Esophagus muscularis mucosa (tissue), 4 donors: ENCODE results near the gene TMEM198. TPM values are rescaled to one million over a fixed set of nuclear protein-coding genes. Genes with fewer than 3 reads are reported as not detected.

Experiments used
- DNase-seq: peaks from one replicate; pipeline ENCODE4 v3.0.0-alpha.2; 2017; ENCODE audit errors: extremely low spot score
- H3K27ac ChIP-seq, 4 donors: fragments of 200-600 bp; sonication (generic); replicated peaks in 1 of 4; 1 replicate in 3 of 4; 2 replicates in 1 of 4; pipeline ENCODE4 v1.5.1; 2016 to 2019; ENCODE audit warnings: mild to moderate bottlenecking in 1 of 4
- H3K27me3 ChIP-seq, 4 donors: fragments of 200-600 bp; sonication (generic); one replicate each; pipeline versions ENCODE4 v1.5.1 to v1.6.0; 2016 to 2019
- H3K36me3 ChIP-seq, 4 donors: fragments of 200-600 bp; sonication (generic); one replicate each; pipeline ENCODE4 v1.5.1; 2016 to 2019
- H3K4me1 ChIP-seq, 4 donors: fragments of 200-600 bp; sonication (generic); one replicate each; pipeline ENCODE4 v1.5.1; 2016 to 2019
- H3K4me3 ChIP-seq, 4 donors: fragments of 200-600 bp; sonication (generic); 1 replicate in 2 of 4; 2 replicates in 2 of 4; pipeline ENCODE4 v1.5.1; 2016 to 2019; ENCODE audit warnings: mild to moderate bottlenecking in 4 of 4, moderate library complexity in 1 of 4
- H3K9me3 ChIP-seq, 4 donors: fragments of 200-600 bp; sonication (generic); 1 replicate in 3 of 4; 2 replicates in 1 of 4; pipeline ENCODE4 v1.5.1; 2016 to 2019
- EP300 ChIP-seq: sonication (generic); formaldehyde crosslinking; IDR thresholded peaks from one replicate; pipeline ENCODE4 v1.6.1; 2017; ENCODE audit warnings: antibody characterized with exemption
- POLR2A ChIP-seq: fragments of 450-650 bp; IDR thresholded peaks from one replicate; pipeline ENCODE4 v1.6.1; 2017; ENCODE audit warnings: antibody characterized with exemption, moderate library complexity, mild to moderate bottlenecking, low read depth
- POLR2AphosphoS5 ChIP-seq, 2 donors: sonication (generic); formaldehyde crosslinking; IDR thresholded peaks; one replicate each; pipeline ENCODE4 v1.6.1; 2017; ENCODE audit warnings: antibody characterized with exemption in 2 of 2
- WGBS: methylation state at CpG from one replicate; pipeline ENCODE4 v1.1.5; 2018; 5-methylcytosine and 5-hydroxymethylcytosine counted together
- intact Hi-C: fragments of 100-400 bp; cut with DNase I; formaldehyde crosslinking; loops from one replicate; pipeline ENCODE4 v1.15.1; 2023
- total RNA-seq, 4 donors: library from RNA; depleted of rRNA; stranded (reverse); fragments of >200 nt; gene quantifications; one replicate each; pipeline versions ENCODE4 v1.1.0 to v1.2.1, GENCODE V29; 2016
- TF ChIP-seq, protein P1 (sequence below), 3 experiments: fragments of 200-600 bp in 2 of 3; fragments of 450-650 bp in 1 of 3; sonication (generic) in 2 of 3; IDR thresholded peaks; one replicate each; pipeline ENCODE4 v1.5.1; 2017 to 2019; ENCODE audit warnings: antibody characterized with exemption in 3 of 3, mild to moderate bottlenecking in 2 of 3, moderate library complexity in 1 of 3

The TMEM198 gene
- total RNA-seq, 4 donors from 2014 or later, result 3.7 to 4.7 (median 4.2) TPM

DNA sequence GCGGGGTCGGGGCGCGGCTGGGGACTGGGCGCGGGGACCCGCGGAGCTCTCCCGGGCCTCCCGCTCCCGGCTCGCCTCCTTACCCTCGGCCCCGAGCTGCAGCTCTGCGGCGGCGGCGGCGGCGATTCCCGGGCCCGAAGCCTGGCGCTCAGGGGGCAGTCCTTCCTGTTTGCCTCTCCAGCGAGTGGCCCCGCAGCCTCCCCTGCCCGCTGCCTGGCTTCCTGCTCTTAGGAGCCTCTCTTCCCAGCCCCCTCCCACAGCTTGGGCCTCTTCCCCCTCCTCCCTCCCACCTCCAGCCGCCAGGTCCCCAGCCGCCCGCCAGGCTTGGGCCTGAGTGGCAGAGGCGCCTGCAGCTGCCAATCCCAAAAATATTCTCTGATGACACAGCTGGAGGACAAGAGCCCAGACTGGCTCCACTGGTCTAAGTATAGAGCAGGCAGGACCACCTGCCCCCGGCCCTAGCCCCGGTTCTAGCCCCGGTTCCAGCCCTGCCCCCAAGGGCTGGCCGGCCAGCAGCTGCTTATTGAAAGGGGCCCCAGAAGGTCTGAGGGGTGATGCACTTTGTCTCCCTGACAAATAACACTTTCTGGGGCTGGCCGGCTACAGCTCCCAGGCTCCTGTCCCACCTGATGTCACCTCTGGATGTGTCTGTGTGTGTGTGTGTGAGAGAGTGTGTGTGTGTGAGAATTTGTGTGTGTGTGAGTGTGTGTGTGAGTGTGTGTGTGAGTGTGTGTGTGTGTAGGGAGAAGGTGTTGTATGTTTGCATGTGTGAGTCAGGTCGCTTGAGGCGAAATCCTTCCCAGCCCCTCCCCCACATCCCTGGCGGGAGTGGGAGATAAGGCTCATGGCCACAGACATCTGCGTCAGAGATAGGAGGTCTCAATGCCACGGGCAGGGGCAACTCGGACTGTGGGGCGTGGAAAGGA is 27.7 kb downstream of the TMEM198 start, which contains the start of gene OBSL1:
TSS of gene OBSL1 (minus strand) at position 229 of the 926 bp plus-strand sequence. CDS start 307 bp downstream, outside the sequence.
- peak within 1 kb of the TSS; percentile 73 to 87 (median 82) for H3K4me3 ChIP-seq
- H3K27ac ChIP-seq, result peak within 1 kb of the TSS; percentile 86 to 91 (median 90)
- H3K9me3 ChIP-seq, result no peaks in the 10 kb centered on the region
- DNase-seq, result no peak
- TF ChIP-seq, protein P1, sequence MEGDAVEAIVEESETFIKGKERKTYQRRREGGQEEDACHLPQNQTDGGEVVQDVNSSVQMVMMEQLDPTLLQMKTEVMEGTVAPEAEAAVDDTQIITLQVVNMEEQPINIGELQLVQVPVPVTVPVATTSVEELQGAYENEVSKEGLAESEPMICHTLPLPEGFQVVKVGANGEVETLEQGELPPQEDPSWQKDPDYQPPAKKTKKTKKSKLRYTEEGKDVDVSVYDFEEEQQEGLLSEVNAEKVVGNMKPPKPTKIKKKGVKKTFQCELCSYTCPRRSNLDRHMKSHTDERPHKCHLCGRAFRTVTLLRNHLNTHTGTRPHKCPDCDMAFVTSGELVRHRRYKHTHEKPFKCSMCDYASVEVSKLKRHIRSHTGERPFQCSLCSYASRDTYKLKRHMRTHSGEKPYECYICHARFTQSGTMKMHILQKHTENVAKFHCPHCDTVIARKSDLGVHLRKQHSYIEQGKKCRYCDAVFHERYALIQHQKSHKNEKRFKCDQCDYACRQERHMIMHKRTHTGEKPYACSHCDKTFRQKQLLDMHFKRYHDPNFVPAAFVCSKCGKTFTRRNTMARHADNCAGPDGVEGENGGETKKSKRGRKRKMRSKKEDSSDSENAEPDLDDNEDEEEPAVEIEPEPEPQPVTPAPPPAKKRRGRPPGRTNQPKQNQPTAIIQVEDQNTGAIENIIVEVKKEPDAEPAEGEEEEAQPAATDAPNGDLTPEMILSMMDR (IDR thresholded peaks at IDR 0.05), result no peak
- TF ChIP-seq POLR2A (no peak), EP300 (no peak), POLR2AphosphoS5 (IDR thresholded peaks at IDR 0.05) (no peak)
- H3K4me1 ChIP-seq, result peaks cover 15 to 20% (median 16%) of the 10 kb centered on the region in 4 donors
- intact Hi-C loops, result loop anchor here (2.0 kb wide), 1 partner anchor 25 kb away; the partner anchor contains the start of gene STK11IP
- 14% methylated on average over 26 of the region's 42 CpGs for WGBS
- peaks cover 0 to 20% (median 0%) of the 10 kb centered on the region in 4 donors for H3K27me3 ChIP-seq
- H3K36me3 ChIP-seq, result peaks cover 0 to 16% (median 10%) of the 10 kb centered on the region in 4 donors

DNA sequence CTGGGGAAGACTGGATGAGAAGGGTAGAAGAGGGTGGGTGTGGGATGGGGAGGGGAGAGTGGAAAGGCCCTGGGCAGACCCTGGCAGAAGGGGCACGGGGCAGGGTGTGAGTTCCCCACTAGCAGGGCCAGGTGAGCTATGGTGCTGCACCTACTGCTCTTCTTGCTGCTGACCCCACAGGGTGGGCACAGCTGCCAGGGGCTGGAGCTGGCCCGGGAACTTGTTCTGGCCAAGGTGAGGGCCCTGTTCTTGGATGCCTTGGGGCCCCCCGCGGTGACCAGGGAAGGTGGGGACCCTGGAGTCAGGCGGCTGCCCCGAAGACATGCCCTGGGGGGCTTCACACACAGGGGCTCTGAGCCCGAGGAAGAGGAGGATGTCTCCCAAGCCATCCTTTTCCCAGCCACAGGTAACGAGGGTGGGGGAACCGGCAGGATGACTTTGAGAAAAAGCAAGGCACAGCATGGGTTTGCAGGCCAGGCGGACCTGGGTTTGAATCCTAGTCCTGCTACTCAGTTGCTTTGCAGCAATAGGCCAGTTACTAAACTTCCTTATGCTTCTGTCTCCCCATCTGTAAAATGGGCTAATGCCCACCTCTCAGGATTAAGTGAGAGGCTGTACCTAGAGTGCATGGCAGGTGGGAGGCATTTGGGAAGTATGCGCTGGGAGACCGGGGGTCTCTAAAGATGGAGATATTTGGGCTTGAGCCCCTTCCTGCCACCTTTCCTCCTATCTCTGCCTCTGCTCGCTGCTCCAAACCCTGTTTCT is 28.6 kb downstream of the TMEM198 start, which contains the start of gene INHA:
TSS of gene INHA (plus strand) at position 74 of the 765 bp plus-strand sequence. CDS start at position 139, 65 bp downstream.
- WGBS, result 86% methylated on average over 13 of the region's 13 CpGs
- Histone ChIP-seq H3K36me3 (peaks cover 0 to 7% (median 3%) of the 10 kb centered on the region in 4 donors), H3K27me3 (peaks cover 0 to 28% (median 0%) of the 10 kb centered on the region in 4 donors), H3K9me3 (no peaks in the 10 kb centered on the region), H3K4me1 (peaks cover 15 to 20% (median 16%) of the 10 kb centered on the region in 4 donors), H3K27ac (peak within 1 kb of the TSS; percentile 86 to 91 (median 90)), H3K4me3 (peak within 1 kb of the TSS; percentile 73 to 87 (median 82))
- no peak for TF ChIP-seq EP300
- TF ChIP-seq POLR2A, result no peak
- TF ChIP-seq, protein P1 (IDR thresholded peaks at IDR 0.05), result no peak
- TF ChIP-seq POLR2AphosphoS5 (IDR thresholded peaks at IDR 0.05), result no peak
- no peak for DNase-seq
- intact Hi-C loops, result no loop called here

DNA sequence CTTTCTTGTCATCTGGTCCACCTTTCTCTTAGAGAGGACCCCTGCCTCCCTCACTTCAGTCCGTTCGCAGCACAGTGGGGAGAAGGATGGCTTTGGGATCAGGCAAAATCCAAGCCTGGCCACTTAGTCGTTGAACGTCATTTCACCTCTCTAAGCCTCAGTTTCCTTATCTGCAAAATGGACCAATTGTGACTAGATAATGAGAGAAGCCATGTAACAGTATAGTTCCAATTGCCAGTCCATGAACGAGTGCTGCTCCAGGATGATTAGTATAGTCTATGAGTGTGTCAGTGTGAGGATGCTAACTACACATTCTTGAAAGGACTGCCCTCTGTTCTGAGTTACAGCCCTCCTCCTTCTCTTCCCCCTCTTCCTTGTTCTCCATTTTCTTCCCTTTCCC is 29.3 kb downstream of the TMEM198 start:
- H3K4me3 ChIP-seq, result no peak overlapping the region
- no peak for DNase-seq
- intact Hi-C loops, result no loop called here
- H3K9me3 ChIP-seq, result no peaks in the 10 kb centered on the region
- H3K4me1 ChIP-seq, result peaks cover 15 to 20% (median 16%) of the 10 kb centered on the region in 4 donors
- H3K27me3 ChIP-seq, result peaks cover 0 to 36% (median 0%) of the 10 kb centered on the region in 4 donors
- no peak for TF ChIP-seq EP300
- no peak overlapping the region for H3K27ac ChIP-seq
- 71% methylated on average over 5 of the region's 5 CpGs for WGBS
- no peaks in the 10 kb centered on the region for H3K36me3 ChIP-seq

DNA sequence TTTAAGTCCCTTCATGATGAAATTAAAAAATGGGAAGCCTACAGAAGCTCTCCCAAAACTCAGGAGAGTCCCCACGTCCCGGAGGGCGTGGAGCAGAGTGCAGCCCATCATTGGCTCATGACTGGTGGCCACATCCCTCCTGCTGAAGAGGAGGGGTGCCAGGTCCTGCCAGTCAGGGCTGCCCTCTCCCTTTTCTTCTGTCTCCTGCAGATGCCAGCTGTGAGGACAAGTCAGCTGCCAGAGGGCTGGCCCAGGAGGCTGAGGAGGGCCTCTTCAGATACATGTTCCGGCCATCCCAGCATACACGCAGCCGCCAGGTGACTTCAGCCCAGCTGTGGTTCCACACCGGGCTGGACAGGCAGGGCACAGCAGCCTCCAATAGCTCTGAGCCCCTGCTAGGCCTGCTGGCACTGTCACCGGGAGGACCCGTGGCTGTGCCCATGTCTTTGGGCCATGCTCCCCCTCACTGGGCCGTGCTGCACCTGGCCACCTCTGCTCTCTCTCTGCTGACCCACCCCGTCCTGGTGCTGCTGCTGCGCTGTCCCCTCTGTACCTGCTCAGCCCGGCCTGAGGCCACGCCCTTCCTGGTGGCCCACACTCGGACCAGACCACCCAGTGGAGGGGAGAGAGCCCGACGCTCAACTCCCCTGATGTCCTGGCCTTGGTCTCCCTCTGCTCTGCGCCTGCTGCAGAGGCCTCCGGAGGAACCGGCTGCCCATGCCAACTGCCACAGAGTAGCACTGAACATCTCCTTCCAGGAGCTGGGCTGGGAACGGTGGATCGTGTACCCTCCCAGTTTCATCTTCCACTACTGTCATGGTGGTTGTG is 30.9 kb downstream of the TMEM198 start:
- Histone ChIP-seq H3K27ac (no peak overlapping the region), H3K4me3 (no peak overlapping the region), H3K36me3 (no peaks in the 10 kb centered on the region), H3K4me1 (peaks cover 14 to 18% (median 16%) of the 10 kb centered on the region in 4 donors), H3K27me3 (peaks cover 0 to 45% (median 0%) of the 10 kb centered on the region in 4 donors), H3K9me3 (no peaks in the 10 kb centered on the region)
- TF ChIP-seq EP300 (no peak), POLR2A (no peak), POLR2AphosphoS5 (IDR thresholded peaks at IDR 0.05) (no peak)
- TF ChIP-seq, protein P1 (IDR thresholded peaks at IDR 0.05), result no peak
- intact Hi-C loops, result no loop called here
- no peak for DNase-seq
- WGBS, result 80% methylated on average over 14 of the region's 22 CpGs
